Measurements from ENCODE around the gene FAM163B. TPM values are rescaled to one million over a fixed set of nuclear protein-coding genes. Genes with fewer than 3 reads are reported as not detected.

Gene FAM163B
- total and polyA plus RNA-seq, 8 donors, result 0.23 to 2.7 (median 1.7) TPM; not detected in 1

- H3K27me3 ChIP-seq, result peaks cover 17 to 52% of the 10 kb centered on the region in 2 donors
Observed at GRCh38 chr9:133583586-133583985, 25.6 kb downstream of the FAM163B start.

GRCh38 chr9:133583111-133583510 lies 26.1 kb downstream of the FAM163B start:
- H3K9me3 ChIP-seq, result no peaks in the 10 kb centered on the region
- H3K4me1 ChIP-seq, result peaks cover 0 to 4% of the 10 kb centered on the region in 2 donors
- no peak overlapping the region for H3K27ac ChIP-seq
- intact Hi-C loops (cut with DNase I), result no loop called here
- TF ChIP-seq CTCF (IDR thresholded peaks at IDR 0.05), result no peak
- H3K4me3 ChIP-seq, result no peak overlapping the region
- no peaks in the 10 kb centered on the region for H3K36me3 ChIP-seq
- H3K27me3 ChIP-seq, result peaks cover 17 to 57% of the 10 kb centered on the region in 2 donors
- ATAC-seq (no peak), DNase-seq (peak in 1 of 4 donors; percentile 39)

More at GRCh38 chr9:133583586-133583985, 25.6 kb downstream of the FAM163B start:
- DNase-seq (peak in 2 of 4 donors; percentile 61 to 75), ATAC-seq (no peak)
- H3K36me3 ChIP-seq, result no peaks in the 10 kb centered on the region
- no peak overlapping the region for H3K27ac ChIP-seq
- peaks cover 0 to 4% of the 10 kb centered on the region in 2 donors for H3K4me1 ChIP-seq
- TF ChIP-seq CTCF (IDR thresholded peaks at IDR 0.05), result no peak
- H3K4me3 ChIP-seq, result no peak overlapping the region
- intact Hi-C loops (cut with DNase I), result no loop called here
- peaks cover 0 to 2% of the 10 kb centered on the region in 2 donors for H3K9me3 ChIP-seq

GRCh38 chr9:133582501-133583045 lies 26.6 kb downstream of the FAM163B start:
- DNase-seq (peak in 1 of 4 donors; percentile 46), ATAC-seq (no peak)
- peaks cover 17 to 62% of the 10 kb centered on the region in 2 donors for H3K27me3 ChIP-seq
- H3K36me3 ChIP-seq, result no peaks in the 10 kb centered on the region
- no peak overlapping the region for H3K27ac ChIP-seq
- no peaks in the 10 kb centered on the region for H3K9me3 ChIP-seq
- intact Hi-C loops (cut with DNase I), result no loop called here
- no peak overlapping the region for H3K4me3 ChIP-seq
- no peak for TF ChIP-seq CTCF (IDR thresholded peaks at IDR 0.05)
- peaks cover 0 to 4% of the 10 kb centered on the region in 2 donors for H3K4me1 ChIP-seq

- intact Hi-C loops (cut with DNase I), result no loop called here
- DNase-seq (peak in 3 of 4 donors; percentile 44 to 93 (median 89)), ATAC-seq (no peak)
- TF ChIP-seq CTCF (IDR thresholded peaks at IDR 0.05), result no peak
- peaks cover 0 to 4% of the 10 kb centered on the region in 2 donors for H3K4me1 ChIP-seq
- peaks cover 17 to 63% of the 10 kb centered on the region in 2 donors for H3K27me3 ChIP-seq
- no peak overlapping the region for H3K4me3 ChIP-seq
- H3K9me3 ChIP-seq, result no peaks in the 10 kb centered on the region
- no peaks in the 10 kb centered on the region for H3K36me3 ChIP-seq
- no peak overlapping the region for H3K27ac ChIP-seq
Observed at GRCh38 chr9:133581513-133582343, 27.5 kb downstream of the FAM163B start.

GRCh38 chr9:133581011-133581410 lies 28.2 kb downstream of the FAM163B start:
- no peak for ATAC-seq
- TF ChIP-seq CTCF (IDR thresholded peaks at IDR 0.05), result no peak
- peak in 1 of 4 donors; percentile 7 for DNase-seq
- Histone ChIP-seq H3K36me3 (no peaks in the 10 kb centered on the region), H3K9me3 (no peaks in the 10 kb centered on the region), H3K4me3 (no peak overlapping the region), H3K27me3 (peaks cover 13 to 58% of the 10 kb centered on the region in 2 donors), H3K4me1 (peaks cover 0 to 4% of the 10 kb centered on the region in 2 donors), H3K27ac (no peak overlapping the region)
- intact Hi-C loops (cut with DNase I), result no loop called here

All from left lung (tissue), 10 donors.